Left ventricle myocardium inferior (tissue), 1 donor: ENCODE measurements around the gene PPARGC1A. TPM values are rescaled to one million over a fixed set of nuclear protein-coding genes. Genes with fewer than 3 reads are reported as not detected.

Experiments used
- DNase-seq: peaks from one replicate; pipeline ENCODE4 v3.0.0-alpha.2; 2020
- H3K27ac ChIP-seq: fragments of 200-600 bp; replicated peaks from 2 replicates; pipeline ENCODE4 v1.8.0; 2021
- H3K27me3 ChIP-seq: fragments of 200-600 bp; 2 replicates; pipeline ENCODE4 v1.8.0; 2021; ENCODE audit warnings: low read depth
- H3K36me3 ChIP-seq: fragments of 200-600 bp; 2 replicates; pipeline ENCODE4 v1.8.0; 2021
- H3K4me1 ChIP-seq: fragments of 200-600 bp; 2 replicates; pipeline ENCODE4 v1.8.0; 2021
- H3K4me3 ChIP-seq: fragments of 200-600 bp; 2 replicates; pipeline ENCODE4 v1.8.0; 2021; ENCODE audit warnings: mild to moderate bottlenecking, moderate library complexity
- H3K9me3 ChIP-seq: fragments of 200-600 bp; replicated peaks from 2 replicates; pipeline ENCODE4 v1.8.0; 2021
- CTCF ChIP-seq: fragments of 200-600 bp; IDR thresholded peaks from 2 replicates; pipeline ENCODE4 v1.8.0; 2021; ENCODE audit warnings: antibody characterized with exemption, mild to moderate bottlenecking, borderline replicate concordance
- intact Hi-C: fragments of 100-400 bp; cut with micrococcal nuclease; formaldehyde crosslinking; loops from one replicate; pipeline ENCODE4 v1.11.0; 2022
- total RNA-seq: library from RNA; stranded (reverse); fragmentation: NEBNext Ultra II Directional; extraction: Animal tissue kit (Norgen Biotek cat#: 25700); gene quantifications from one replicate; pipeline ENCODE4 v1.2.1, GENCODE V29; 2021
- donor health status: DM: no; HTN: yes; CAD: no; lungs with severe emphysema.

The PPARGC1A gene
- total RNA-seq, 1 donor from 2014 or later = 108 TPM

- TF ChIP-seq CTCF = no peak
- Histone ChIP-seq H3K9me3 (no peaks in the 10 kb centered on the region), H3K27me3 (no peaks in the 10 kb centered on the region), H3K4me3 (peak overlapping the region; percentile 67), H3K27ac (peak overlapping the region; percentile 94), H3K4me1 (peaks cover 69% of the 10 kb centered on the region), H3K36me3 (peaks cover 7% of the 10 kb centered on the region)
- no peak for DNase-seq
- intact Hi-C loops = no loop called here
Measured at GRCh38 chr4:23887173-23887572, 2.7 kb downstream of the PPARGC1A start.

- Histone ChIP-seq H3K27ac (peak overlapping the region; percentile 94), H3K27me3 (no peaks in the 10 kb centered on the region), H3K4me3 (peak overlapping the region; percentile 67), H3K4me1 (peaks cover 69% of the 10 kb centered on the region), H3K9me3 (no peaks in the 10 kb centered on the region), H3K36me3 (peaks cover 7% of the 10 kb centered on the region)
- intact Hi-C loops = no loop called here
- TF ChIP-seq CTCF = no peak
- DNase-seq = no peak
Measured at GRCh38 chr4:23885943-23886590, 3.8 kb downstream of the PPARGC1A start.

- H3K4me3 ChIP-seq = peak overlapping the region; percentile 67
- no peaks in the 10 kb centered on the region for H3K27me3 ChIP-seq
- H3K9me3 ChIP-seq = no peaks in the 10 kb centered on the region
- intact Hi-C loops = no loop called here
- DNase-seq = no peak
- TF ChIP-seq CTCF = no peak
- peak overlapping the region; percentile 94 for H3K27ac ChIP-seq
- peaks cover 7% of the 10 kb centered on the region for H3K36me3 ChIP-seq
- H3K4me1 ChIP-seq = peaks cover 70% of the 10 kb centered on the region
Measured at GRCh38 chr4:23884741-23885140, 5.1 kb downstream of the PPARGC1A start.

GRCh38 chr4:23884261-23884660 is 5.6 kb downstream of the PPARGC1A start:
- H3K27me3 ChIP-seq = no peaks in the 10 kb centered on the region
- peaks cover 70% of the 10 kb centered on the region for H3K4me1 ChIP-seq
- no peak for TF ChIP-seq CTCF
- H3K27ac ChIP-seq = peak overlapping the region; percentile 94
- peaks cover 7% of the 10 kb centered on the region for H3K36me3 ChIP-seq
- intact Hi-C loops = no loop called here
- H3K9me3 ChIP-seq = no peaks in the 10 kb centered on the region
- no peak for DNase-seq
- no peak overlapping the region for H3K4me3 ChIP-seq

GRCh38 chr4:23882976-23883531 is 6.8 kb downstream of the PPARGC1A start:
- H3K4me1 ChIP-seq = peaks cover 70% of the 10 kb centered on the region
- H3K27ac ChIP-seq = peak overlapping the region; percentile 94
- H3K9me3 ChIP-seq = no peaks in the 10 kb centered on the region
- TF ChIP-seq CTCF = no peak
- intact Hi-C loops = no loop called here
- peaks cover 7% of the 10 kb centered on the region for H3K36me3 ChIP-seq
- H3K4me3 ChIP-seq = peak overlapping the region; percentile 33
- DNase-seq = no peak
- no peaks in the 10 kb centered on the region for H3K27me3 ChIP-seq
